GM23248 (cell line): ENCODE results near the gene PMVK. TPM values are rescaled to one million over a fixed set of nuclear protein-coding genes. Genes with fewer than 3 reads are reported as not detected.

ENCODE experiments used
- DNase-seq: peaks from one replicate; pipeline ENCODE4 v3.0.0-alpha.2; 2015
- H2AFZ ChIP-seq: fragments of 200-600 bp; sonication (generic); 2 replicates; pipeline ENCODE4 v1.6.1; 2016; ENCODE audit warnings: antibody characterized with exemption
- H3F3A ChIP-seq: fragments of 200-600 bp; sonication (generic); 2 replicates; pipeline ENCODE4 v1.6.1; 2016; ENCODE audit warnings: mild to moderate bottlenecking, antibody characterized with exemption, mixed run types; ENCODE audit not compliant: insufficient read depth
- H3K27ac ChIP-seq: fragments of 200-600 bp; sonication (generic); 2 replicates; pipeline ENCODE4 v1.5.1; 2016; ENCODE audit warnings: mild to moderate bottlenecking
- H3K27me3 ChIP-seq: fragments of 200-600 bp; sonication (generic); replicated peaks from 2 replicates; pipeline ENCODE4 v1.6.1; 2016; ENCODE audit warnings: mild to moderate bottlenecking; ENCODE audit not compliant: insufficient read depth
- H3K36me3 ChIP-seq: fragments of 200-600 bp; sonication (generic); 2 replicates; pipeline ENCODE4 v1.6.1; 2016; ENCODE audit warnings: low read depth, mild to moderate bottlenecking
- H3K4me1 ChIP-seq: fragments of 200-600 bp; sonication (generic); 2 replicates; pipeline ENCODE4 v1.6.1; 2016; ENCODE audit warnings: mild to moderate bottlenecking; ENCODE audit not compliant: insufficient read depth
- H3K4me2 ChIP-seq: fragments of 200-600 bp; sonication (generic); one replicate; pipeline ENCODE4 v1.6.1; 2016; ENCODE audit warnings: mild to moderate bottlenecking; ENCODE audit not compliant: unreplicated experiment
- H3K4me3 ChIP-seq: fragments of 200-600 bp; sonication (generic); 2 replicates; pipeline ENCODE4 v1.5.1; 2016; ENCODE audit warnings: mild to moderate bottlenecking
- H3K79me2 ChIP-seq: fragments of 200-600 bp; sonication (generic); 2 replicates; pipeline ENCODE4 v1.6.1; 2016; ENCODE audit warnings: mild to moderate bottlenecking; ENCODE audit not compliant: insufficient read depth
- H3K9ac ChIP-seq: fragments of 200-600 bp; sonication (generic); 2 replicates; pipeline ENCODE4 v1.6.1; 2016; ENCODE audit warnings: mild to moderate bottlenecking
- H3K9me2 ChIP-seq: fragments of 200-600 bp; sonication (generic); 2 replicates; pipeline ENCODE4 v1.6.1; 2016; ENCODE audit warnings: mixed run types, mild to moderate bottlenecking, moderate library complexity; ENCODE audit not compliant: insufficient read depth
- H3K9me3 ChIP-seq: fragments of 200-600 bp; sonication (generic); one replicate; pipeline ENCODE4 v1.6.1; 2017; ENCODE audit warnings: low read depth
- H4K20me1 ChIP-seq: fragments of 200-600 bp; sonication (generic); 2 replicates; pipeline ENCODE4 v1.6.0; 2016; ENCODE audit not compliant: insufficient read depth
- EZH2 ChIP-seq: fragments of 200-600 bp; sonication (generic); IDR thresholded peaks from 2 replicates; pipeline ENCODE4 v1.6.1; 2018; ENCODE audit warnings: antibody characterized with exemption, mild to moderate bottlenecking; ENCODE audit not compliant: insufficient read depth, poor library complexity, severe bottlenecking
- EZH2phosphoT487 ChIP-seq: fragments of 200-600 bp; sonication (generic); IDR thresholded peaks from 2 replicates; pipeline ENCODE4 v1.6.1; 2018; ENCODE audit warnings: antibody characterized with exemption, moderate library complexity, mild to moderate bottlenecking, low read depth; ENCODE audit not compliant: insufficient read depth
- WGBS, 2 experiments: methylation state at CpG; one replicate each; pipeline ENCODE4 v1.1.6; 2015 to 2017; ENCODE audit warnings: low lambda C conversion rate in 2 of 2, low coverage in 1 of 2; ENCODE audit errors: missing lambda C conversion rate in 2 of 2; 5-methylcytosine and 5-hydroxymethylcytosine counted together
- in situ Hi-C: fragments of 300-500 bp; cut with MboI; formaldehyde crosslinking; loops from 2 replicates; pipeline ENCODE4 v1.15.0; 2020
- polyA plus RNA-seq: library from polyadenylated mRNA; unstranded; fragments of >200 nt; fragmentation: Nextera tagmentation; extraction: Ambion mirVana; gene quantifications from 2 replicates; pipeline ENCODE4 v1.2.1, GENCODE V29; 2016
- total RNA-seq: library from RNA; depleted of rRNA; stranded (reverse); fragments of >200 nt; shearing (Covaris generic); gene quantifications from 2 replicates; pipeline ENCODE4 v1.2.3, GENCODE V29; 2014

The PMVK gene
- total and polyA plus RNA-seq, 2 experiments from 2014 or later = 6.4 to 36.6 TPM

DNA sequence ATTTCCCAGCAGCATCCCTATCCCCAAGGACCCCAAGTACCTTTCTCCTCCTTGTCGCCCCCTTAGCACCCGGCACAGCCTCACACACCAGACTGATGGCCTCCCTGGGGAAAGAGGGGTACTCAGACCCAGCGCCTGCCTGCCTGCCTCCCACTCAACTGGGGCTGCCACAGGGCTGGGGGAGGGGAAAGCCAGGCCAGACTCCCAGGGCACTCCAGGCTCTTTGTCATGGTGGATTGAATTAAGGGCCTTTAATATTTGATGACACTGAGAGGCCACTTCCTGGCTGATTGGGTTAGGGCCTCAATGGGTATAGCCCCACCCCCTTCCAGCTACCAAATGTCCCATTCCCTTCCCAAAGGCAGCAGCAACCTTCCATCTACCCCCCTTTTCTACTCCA is 32.2 kb upstream of the PMVK start:
- no peaks in the 10 kb centered on the region for H4K20me1 ChIP-seq
- TF ChIP-seq EZH2phosphoT487 = no peak
- TF ChIP-seq EZH2 = no peak
- peaks cover 57% of the 10 kb centered on the region for H3F3A ChIP-seq
- H3K27me3 ChIP-seq = no peaks in the 10 kb centered on the region
- 90 to 98% methylated on average over 3 of the region's 3 CpGs for WGBS, 2 experiments
- peak overlapping the region; percentile 96 for H3K4me2 ChIP-seq
- H3K79me2 ChIP-seq = peaks cover 64% of the 10 kb centered on the region
- H3K27ac ChIP-seq = no peak overlapping the region
- peak overlapping the region; percentile 82 for H3K4me3 ChIP-seq
- H3K9ac ChIP-seq = peak overlapping the region; percentile 98
- in situ Hi-C loops = no loop called here
- H3K36me3 ChIP-seq = peaks cover 26% of the 10 kb centered on the region
- H3K9me2 ChIP-seq = no peaks in the 10 kb centered on the region
- no peaks in the 10 kb centered on the region for H3K9me3 ChIP-seq
- H3K4me1 ChIP-seq = peaks cover 30% of the 10 kb centered on the region
- no peak overlapping the region for H2AFZ ChIP-seq
- no peak for DNase-seq

- no peak for DNase-seq
- H3K9ac ChIP-seq = peak overlapping the region; percentile 98
- H3K4me2 ChIP-seq = no peak overlapping the region
- TF ChIP-seq EZH2phosphoT487 = no peak
- TF ChIP-seq EZH2 = no peak
- in situ Hi-C loops = no loop called here
- H3K4me3 ChIP-seq = no peak overlapping the region
- peaks cover 26% of the 10 kb centered on the region for H3K36me3 ChIP-seq
- WGBS, 2 experiments = 97 to 99% methylated on average over 5 of the region's 5 CpGs
- peaks cover 64% of the 10 kb centered on the region for H3K79me2 ChIP-seq
- H2AFZ ChIP-seq = no peak overlapping the region
- no peak overlapping the region for H3K27ac ChIP-seq
- no peaks in the 10 kb centered on the region for H3K9me2 ChIP-seq
- H3K4me1 ChIP-seq = peaks cover 28% of the 10 kb centered on the region
- H3F3A ChIP-seq = peaks cover 53% of the 10 kb centered on the region
- no peaks in the 10 kb centered on the region for H3K27me3 ChIP-seq
- no peaks in the 10 kb centered on the region for H4K20me1 ChIP-seq
- H3K9me3 ChIP-seq = no peaks in the 10 kb centered on the region
Measured at GRCh38 chr1:154967331-154967950, 30.9 kb upstream of the PMVK start.

- H3K36me3 ChIP-seq = peaks cover 26% of the 10 kb centered on the region
- in situ Hi-C loops = no loop called here
- H3K4me2 ChIP-seq = no peak overlapping the region
- H3K9me2 ChIP-seq = no peaks in the 10 kb centered on the region
- peak overlapping the region; percentile 98; the same call in 1 of the 2 replicates for H3K9ac ChIP-seq
- H4K20me1 ChIP-seq = no peaks in the 10 kb centered on the region
- no peaks in the 10 kb centered on the region for H3K27me3 ChIP-seq
- H2AFZ ChIP-seq = no peak overlapping the region
- H3K9me3 ChIP-seq = no peaks in the 10 kb centered on the region
- no peak for DNase-seq
- H3K4me3 ChIP-seq = no peak overlapping the region
- peaks cover 18% of the 10 kb centered on the region for H3K4me1 ChIP-seq
- 73 to 79% methylated on average over 7 of the region's 7 CpGs for WGBS, 2 experiments
- no peak overlapping the region for H3K27ac ChIP-seq
- H3F3A ChIP-seq = peaks cover 43% of the 10 kb centered on the region
- H3K79me2 ChIP-seq = peaks cover 66% of the 10 kb centered on the region
- TF ChIP-seq EZH2 (no peak), EZH2phosphoT487 (no peak)
Measured at GRCh38 chr1:154966111-154966510, 29.6 kb upstream of the PMVK start.

DNA sequence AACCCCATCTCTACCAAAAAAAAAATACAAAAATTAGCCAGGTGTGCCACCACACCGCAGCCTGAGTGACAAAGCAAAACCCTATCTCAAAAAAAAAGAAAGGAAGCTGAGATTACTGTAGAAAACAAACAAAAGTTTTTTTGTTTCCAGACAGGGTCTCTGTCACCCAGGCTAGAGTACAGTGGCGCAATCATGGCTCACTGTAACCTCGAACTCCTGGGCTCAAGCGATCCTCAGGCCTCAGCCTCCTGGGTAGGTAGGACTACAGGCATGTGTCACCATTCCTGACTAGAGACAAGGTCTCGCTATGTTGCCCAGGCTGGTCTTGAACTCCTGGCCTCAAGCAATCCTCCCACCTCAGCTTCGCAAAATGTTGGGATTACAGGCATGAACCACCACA is 27.8 kb upstream of the PMVK start:
- WGBS, 2 experiments = 94 to 97% methylated on average over 5 to 6 of the region's 6 CpGs
- in situ Hi-C loops = no loop called here
- no peak for TF ChIP-seq EZH2

GRCh38 chr1:154963643-154964042 is 27.1 kb upstream of the PMVK start:
- Histone ChIP-seq H3K27ac (0 out of 2 replicates have a peak overlapping the region, but pooled peaks have one; percentile 15), H3K36me3 (peaks cover 26% of the 10 kb centered on the region), H3K9me2 (no peaks in the 10 kb centered on the region), H2AFZ (no peak overlapping the region), H4K20me1 (no peaks in the 10 kb centered on the region), H3F3A (peaks cover 42% of the 10 kb centered on the region), H3K9ac (0 out of 2 replicates have a peak overlapping the region, but pooled peaks have one; percentile 9), H3K4me1 (peaks cover 16% of the 10 kb centered on the region), H3K9me3 (no peaks in the 10 kb centered on the region), H3K4me2 (no peak overlapping the region), H3K79me2 (peaks cover 59% of the 10 kb centered on the region), H3K27me3 (no peaks in the 10 kb centered on the region), H3K4me3 (no peak overlapping the region)
- TF ChIP-seq EZH2 (no peak), EZH2phosphoT487 (no peak)
- 73 to 79% methylated on average over 8 of the region's 8 CpGs for WGBS, 2 experiments
- in situ Hi-C loops = no loop called here
- DNase-seq = no peak

More for the DNA sequence above, 27.8 kb upstream of the PMVK start:
- Histone ChIP-seq H3K9me3 (no peaks in the 10 kb centered on the region), H3F3A (peaks cover 42% of the 10 kb centered on the region), H3K36me3 (peaks cover 26% of the 10 kb centered on the region), H4K20me1 (no peaks in the 10 kb centered on the region), H3K27me3 (no peaks in the 10 kb centered on the region), H3K9ac (no peak overlapping the region), H3K79me2 (peaks cover 66% of the 10 kb centered on the region), H3K9me2 (no peaks in the 10 kb centered on the region), H3K4me1 (peaks cover 23% of the 10 kb centered on the region), H3K4me2 (no peak overlapping the region), H3K4me3 (no peak overlapping the region), H3K27ac (0 out of 2 replicates have a peak overlapping the region, but pooled peaks have one; percentile 15), H2AFZ (no peak overlapping the region)
- DNase-seq = no peak
